ENCODE measurements around the gene ST3GAL2.
A peak's percentile ranks its signal among the peaks of the same experiment; 100 is the strongest.

The ST3GAL2 gene

DNA sequence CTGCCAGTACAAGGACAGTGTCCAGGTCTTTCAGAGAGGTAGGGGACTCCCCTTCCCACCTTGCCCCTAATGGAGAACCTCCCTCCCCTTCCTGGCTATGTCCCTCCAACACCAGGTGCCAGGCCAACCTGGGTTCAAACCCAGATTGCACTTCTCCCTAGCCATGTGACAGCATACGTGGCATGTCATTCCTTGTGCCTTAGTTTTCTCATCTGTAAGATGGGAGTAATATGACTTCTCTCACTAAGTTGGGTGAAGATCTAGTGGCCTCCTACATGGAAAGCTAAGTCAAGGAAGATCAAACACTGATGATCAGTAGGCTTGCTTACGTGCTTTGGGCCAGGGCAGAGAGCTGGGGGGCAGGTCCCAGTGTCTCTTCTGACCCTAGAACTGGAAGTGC, 24.3 kb upstream of the ST3GAL2 start:
- Histone ChIP-seq H3K9me3 (no peaks in the 10 kb centered on the region), H3K27ac (no peak overlapping the region), H3K27me3 (no peaks in the 10 kb centered on the region), H3K36me3 (peaks cover 45% of the 10 kb centered on the region), H3K4me3 (ENCODE audit: low read depth in 1 of 2, low read length in 1 of 2) (no peak overlapping the region), H3K4me1 (ENCODE audit: control insufficient read depth in 1 of 2, insufficient read depth in 1 of 2, low read depth in 1 of 2, low read length in 1 of 2) (no peaks in the 10 kb centered on the region)
- TF ChIP-seq CTCF (IDR thresholded peaks at IDR 0.05) = no peak

DNA sequence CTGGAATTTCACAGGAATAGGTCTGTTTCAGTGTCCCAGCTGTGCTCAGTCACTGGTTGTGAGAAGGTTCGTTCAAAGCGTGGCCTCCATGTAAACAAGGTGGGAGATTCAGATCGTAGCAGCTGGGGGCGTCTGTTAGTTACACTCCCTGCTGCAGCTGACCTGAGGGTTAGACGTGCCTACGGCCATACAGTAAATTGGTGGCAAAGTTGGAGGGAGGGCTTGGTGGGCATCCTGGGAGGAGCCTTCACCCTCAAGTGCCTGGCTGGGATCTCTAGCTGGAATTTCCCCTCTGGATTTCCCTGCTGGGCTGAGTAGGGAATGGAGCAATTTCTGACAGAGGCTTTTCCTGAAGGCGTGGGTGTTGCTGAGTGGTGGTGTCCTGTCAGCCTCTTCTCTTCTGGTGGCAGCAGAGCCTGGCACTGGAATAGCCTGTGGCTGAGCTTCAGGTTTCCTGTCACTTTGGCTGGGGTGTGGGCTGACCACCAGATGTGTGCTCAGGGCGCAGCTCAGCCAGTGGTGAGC, 21.9 kb upstream of the ST3GAL2 start:
- Histone ChIP-seq H3K27me3 (no peaks in the 10 kb centered on the region), H3K4me3 (ENCODE audit: low read depth in 1 of 2, low read length in 1 of 2) (no peak overlapping the region), H3K27ac (no peak overlapping the region), H3K9me3 (no peaks in the 10 kb centered on the region), H3K4me1 (ENCODE audit: control insufficient read depth in 1 of 2, insufficient read depth in 1 of 2, low read depth in 1 of 2, low read length in 1 of 2) (no peaks in the 10 kb centered on the region), H3K36me3 (peaks cover 24% of the 10 kb centered on the region)
- no peak for TF ChIP-seq CTCF (IDR thresholded peaks at IDR 0.05)

DNA sequence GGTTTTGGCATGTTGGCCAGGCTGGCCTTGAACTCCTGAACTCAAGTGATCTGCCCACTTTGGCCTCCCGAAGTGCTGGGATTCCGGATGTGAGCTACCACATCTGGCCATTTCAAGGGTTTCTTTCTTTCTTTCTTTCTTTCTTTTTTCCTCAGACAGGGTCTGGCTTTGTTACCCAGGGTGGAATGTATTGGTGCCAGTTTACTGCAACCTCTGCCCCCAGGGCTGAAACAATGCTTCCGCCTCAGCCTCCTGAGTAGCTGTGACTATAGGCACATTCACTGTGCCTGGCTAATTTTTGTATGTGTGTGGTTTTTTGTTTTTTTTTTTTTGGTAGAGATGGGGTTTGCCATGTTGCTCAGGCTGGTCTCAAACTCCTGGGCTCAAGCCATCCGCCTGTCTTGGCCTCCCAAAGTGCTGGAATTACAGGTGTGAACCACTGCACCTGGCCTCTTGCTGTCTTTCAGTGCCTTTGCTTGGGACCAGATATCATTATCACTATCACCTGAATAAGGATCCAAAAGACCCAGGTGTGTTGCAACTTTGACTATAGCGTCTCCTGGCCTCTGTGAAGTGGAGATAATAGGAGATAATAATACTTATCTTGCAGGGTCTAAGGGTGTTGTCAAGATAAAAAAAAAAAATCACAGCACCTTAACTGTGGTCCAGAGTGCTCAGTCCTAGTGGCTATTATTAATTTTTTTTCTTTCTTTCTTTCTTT, 18.7 kb upstream of the ST3GAL2 start:
- TF ChIP-seq CTCF (IDR thresholded peaks at IDR 0.05) = no peak
- no peaks in the 10 kb centered on the region for H3K27me3 ChIP-seq
- H3K4me3 ChIP-seq (ENCODE audit: low read depth in 1 of 2, low read length in 1 of 2) = no peak overlapping the region
- no peaks in the 10 kb centered on the region for H3K36me3 ChIP-seq
- H3K4me1 ChIP-seq (ENCODE audit: control insufficient read depth in 1 of 2, insufficient read depth in 1 of 2, low read depth in 1 of 2, low read length in 1 of 2) = peaks cover 13% of the 10 kb centered on the region in 2 experiments
- no peak overlapping the region for H3K27ac ChIP-seq
- H3K9me3 ChIP-seq = no peaks in the 10 kb centered on the region

- Histone ChIP-seq H3K4me1 (ENCODE audit: control insufficient read depth in 1 of 2, insufficient read depth in 1 of 2, low read depth in 1 of 2, low read length in 1 of 2) (peaks cover 13% of the 10 kb centered on the region in 2 experiments), H3K27ac (no peak overlapping the region), H3K27me3 (peaks cover 9% of the 10 kb centered on the region), H3K4me3 (ENCODE audit: low read depth in 1 of 2, low read length in 1 of 2) (no peak overlapping the region), H3K36me3 (no peaks in the 10 kb centered on the region), H3K9me3 (no peaks in the 10 kb centered on the region)
- TF ChIP-seq CTCF (IDR thresholded peaks at IDR 0.05) = no peak
Observed at GRCh38 chr16:70455910-70456309, 17.0 kb upstream of the ST3GAL2 start.

DNA sequence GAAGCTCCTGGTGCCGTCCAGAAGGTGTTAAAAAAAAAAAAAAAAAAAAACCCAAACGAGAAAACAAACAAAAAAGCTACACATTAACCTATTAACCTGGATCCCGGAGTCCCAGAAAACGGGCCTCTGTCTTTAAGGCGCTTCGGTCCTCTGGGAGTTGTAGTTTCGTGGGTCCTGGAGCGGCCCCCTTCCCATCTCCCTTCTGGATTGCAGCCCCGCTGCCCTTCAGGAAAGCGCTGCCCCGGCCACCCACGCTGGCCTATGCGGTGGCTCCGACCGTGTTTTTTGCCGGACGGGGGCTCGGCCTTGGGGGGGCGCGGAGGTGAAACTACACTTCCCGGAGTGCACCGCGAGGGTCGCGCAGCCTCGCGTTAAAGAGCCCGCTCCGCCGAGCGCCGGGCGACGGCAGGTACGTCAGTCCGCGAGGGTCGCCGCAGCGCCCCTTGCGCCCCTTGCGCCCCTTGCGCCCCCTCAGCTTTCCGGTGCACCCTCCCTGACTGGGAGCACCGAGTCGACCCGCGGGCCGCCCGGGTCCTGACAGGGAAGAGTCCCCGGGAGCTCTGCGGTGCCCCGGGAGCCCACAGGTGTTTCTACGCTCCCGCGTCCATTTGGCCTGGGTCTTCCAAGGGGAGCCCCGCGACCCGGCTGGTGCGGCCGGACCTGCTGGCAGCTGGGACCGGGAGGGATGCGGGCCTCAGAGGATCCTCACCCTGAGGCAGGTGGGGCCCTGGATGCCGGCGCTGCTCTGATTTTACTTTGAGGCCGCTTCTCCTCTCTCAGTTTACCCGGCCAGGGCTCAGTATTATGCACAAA, 15.5 kb upstream of the ST3GAL2 start, which contains the start of gene FCSK:
Gene FCSK, plus strand, starts transcription at position 374 of the 813 bp plus-strand sequence. CDS start 8,596 bp downstream, outside the sequence.
- H3K4me1 ChIP-seq (ENCODE audit: control insufficient read depth in 1 of 2, insufficient read depth in 1 of 2, low read depth in 1 of 2, low read length in 1 of 2) = peaks cover 13% of the 10 kb centered on the region in 2 experiments
- no peaks in the 10 kb centered on the region for H3K9me3 ChIP-seq
- H3K27me3 ChIP-seq = peaks cover 23% of the 10 kb centered on the region
- H3K4me3 ChIP-seq (ENCODE audit: low read depth in 1 of 2, low read length in 1 of 2) = peak within 1 kb of the TSS; percentile 91 to 95
- peak within 1 kb of the TSS; percentile 87 for H3K27ac ChIP-seq
- no peak for TF ChIP-seq CTCF (IDR thresholded peaks at IDR 0.05)
- H3K36me3 ChIP-seq = no peaks in the 10 kb centered on the region
